Measurements from ENCODE around the gene TOMM6.
"Not testable (repeated sequence)": the region's sequence is repeated elsewhere in the genome, so short reads cannot be mapped to it uniquely, and the experiment has no call there.

Gene TOMM6

DNA sequence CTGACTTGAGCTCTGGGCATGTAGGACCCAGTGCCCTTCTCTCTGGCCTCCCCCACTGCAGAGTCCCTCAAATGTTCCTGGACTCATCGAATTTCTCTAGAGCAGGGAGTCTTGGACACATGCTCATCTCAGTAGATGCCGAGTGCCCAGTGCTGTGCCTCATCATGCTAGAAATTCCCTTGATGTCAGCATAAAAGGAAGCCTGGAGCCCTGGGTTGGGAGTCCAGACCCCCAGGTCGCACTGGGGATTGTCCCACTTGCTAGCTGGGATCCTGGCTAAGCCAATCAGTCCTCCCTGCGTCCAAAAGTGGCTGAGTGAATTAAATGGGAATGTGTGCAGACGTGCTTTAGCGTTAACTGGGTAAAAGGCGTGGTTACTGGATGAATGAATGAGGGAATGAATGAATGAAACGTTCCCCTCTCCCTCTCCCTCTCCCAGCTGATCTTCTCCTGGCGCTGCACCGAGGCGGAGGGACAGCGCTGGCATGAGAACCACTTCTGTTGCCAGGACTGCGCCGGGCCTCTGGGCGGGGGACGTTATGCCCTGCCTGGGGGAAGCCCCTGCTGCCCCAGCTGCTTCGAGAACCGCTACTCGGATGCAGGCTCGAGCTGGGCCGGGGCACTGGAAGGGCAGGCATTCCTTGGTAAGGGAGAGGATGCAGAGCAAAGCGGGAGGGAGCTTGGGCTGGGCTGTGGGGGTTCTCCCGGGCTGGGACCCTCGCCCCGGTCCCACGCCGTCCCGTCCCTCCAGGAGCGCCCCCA, 1.6 kb upstream of the TOMM6 start:
- no peak for DNase-seq

DNA sequence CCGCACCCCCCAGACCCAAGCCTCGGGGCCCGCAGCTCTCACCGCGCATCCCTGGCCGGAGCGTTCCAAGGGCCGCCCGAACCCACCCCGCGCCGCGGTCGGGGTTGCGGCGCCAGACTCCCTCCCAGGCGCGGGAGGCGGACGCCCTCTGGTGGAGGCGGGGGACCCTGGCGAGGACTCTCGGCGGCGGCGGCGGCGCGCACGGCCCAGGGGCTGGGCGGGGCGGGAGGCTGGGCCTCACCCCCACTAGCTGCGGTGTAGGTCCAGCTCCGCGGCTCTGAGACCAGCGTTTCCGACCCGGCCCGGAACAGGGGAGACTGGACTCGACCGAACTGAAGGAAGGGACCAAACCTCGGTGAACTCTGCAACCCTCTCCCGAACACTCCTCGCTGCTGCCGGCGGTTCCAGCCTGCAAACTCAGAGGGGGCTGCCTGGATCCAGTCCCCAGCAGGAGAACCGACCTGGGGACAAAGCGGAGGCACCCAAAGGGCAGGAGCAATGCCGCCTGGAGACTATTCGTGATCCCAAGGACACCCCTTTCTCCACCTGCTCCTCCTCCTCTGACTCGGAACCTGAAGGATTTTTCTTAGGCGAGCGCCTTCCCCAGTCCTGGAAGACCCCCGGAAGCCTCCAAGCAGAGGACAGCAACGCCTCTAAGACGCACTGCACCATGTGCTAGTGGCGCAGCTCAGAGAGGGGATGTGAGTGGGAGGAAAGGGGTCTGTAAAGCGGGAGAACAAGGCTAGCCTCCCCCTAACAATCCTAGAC, 859 bp upstream of the TOMM6 start:
- DNase-seq: peak; percentile 81

DNA sequence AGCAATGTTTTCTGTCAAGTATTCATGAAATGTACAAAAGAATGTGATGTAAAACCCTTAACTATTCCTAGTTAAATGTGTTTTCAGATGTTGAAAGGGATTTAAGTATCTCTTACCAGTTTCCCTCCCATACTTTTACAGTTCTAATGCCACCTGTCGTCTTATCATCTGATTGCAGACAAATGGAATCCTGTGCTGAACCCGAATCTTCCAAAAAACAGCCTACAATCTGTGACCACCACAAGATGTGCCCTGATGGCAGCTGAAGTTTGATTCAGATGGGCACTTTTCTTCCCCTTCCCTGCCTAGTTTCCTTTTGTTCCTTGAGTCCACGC, 1.9 kb downstream of the TOMM6 start:
- DNase-seq: peak; percentile 53

DNA sequence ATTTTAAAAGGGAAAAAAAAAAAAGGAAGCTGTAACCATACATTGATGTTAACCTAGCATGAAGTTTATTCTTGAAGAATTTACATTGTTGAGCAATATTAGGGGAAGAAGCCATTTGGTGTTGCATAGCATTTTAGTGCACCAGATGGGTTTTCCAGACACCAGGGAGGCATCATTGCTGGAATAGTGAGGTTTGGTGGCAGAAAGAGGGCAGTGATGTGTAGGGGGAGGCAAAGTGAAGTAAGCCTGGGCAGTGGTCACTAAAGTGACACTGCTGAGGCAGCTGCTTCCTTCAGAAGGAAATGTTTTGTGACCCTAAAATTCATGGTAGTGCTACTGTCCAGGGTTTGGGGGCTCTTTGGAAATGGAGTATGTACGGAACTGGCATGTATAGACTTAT, 2.6 kb downstream of the TOMM6 start:
- DNase-seq: no peak

DNA sequence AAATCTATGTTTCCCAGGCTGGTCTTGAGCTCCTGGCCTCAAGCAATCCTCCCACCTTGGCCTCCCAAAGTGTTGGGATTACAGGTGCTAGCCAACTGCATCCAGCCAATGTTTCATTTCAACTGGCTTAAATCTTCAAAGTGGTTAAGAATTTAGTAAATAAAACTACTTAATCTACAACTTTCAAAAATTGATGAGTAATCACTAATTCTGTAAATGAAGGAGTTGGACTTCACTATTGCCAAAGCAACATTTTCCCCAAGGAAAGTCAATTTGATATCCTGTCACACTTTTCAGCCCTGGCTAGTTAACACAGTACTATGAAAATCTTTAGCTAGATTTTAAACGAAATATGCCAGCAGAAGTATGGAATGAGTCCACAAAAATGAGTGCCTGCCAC, 3.8 kb downstream of the TOMM6 start:
- no peak for DNase-seq

DNA sequence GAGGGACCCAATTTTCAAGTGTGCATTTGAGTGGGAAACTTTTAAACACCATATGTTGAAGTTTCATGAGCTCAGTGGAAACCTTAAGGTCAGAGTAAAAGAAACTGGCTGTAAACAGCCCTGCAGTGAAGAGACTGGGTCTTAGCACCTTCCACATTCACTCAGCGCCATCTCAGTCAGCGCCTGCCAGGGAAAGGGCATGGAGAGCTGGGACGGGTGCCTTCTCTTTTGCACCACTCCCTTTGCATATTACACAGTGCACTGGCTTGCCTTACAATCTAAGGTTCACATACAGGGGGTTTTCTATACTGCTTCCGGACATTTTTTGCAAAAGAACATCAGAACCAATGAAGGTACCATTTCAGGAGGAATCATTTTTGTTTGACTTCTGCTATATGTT, 4.5 kb downstream of the TOMM6 start:
- DNase-seq: no peak

DNA sequence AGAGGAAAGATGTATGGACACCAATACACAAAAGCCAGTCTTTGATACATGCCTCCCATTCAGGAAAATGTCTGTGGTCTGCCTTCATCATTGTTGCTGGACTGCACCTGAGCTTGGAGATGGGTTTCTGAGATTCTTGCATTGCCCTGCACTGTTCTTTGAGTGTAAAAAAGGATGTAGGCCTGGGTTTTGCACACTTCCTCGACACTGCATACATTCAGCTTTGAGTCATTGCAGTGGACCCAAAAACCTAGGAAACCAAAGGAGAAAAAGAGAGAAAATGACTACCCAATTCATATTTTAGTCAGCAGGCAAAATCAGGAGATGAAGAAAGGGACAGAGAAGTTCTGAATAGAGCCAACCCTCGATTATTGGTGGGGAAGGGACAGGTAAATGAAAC, 9.0 kb downstream of the TOMM6 start:
- DNase-seq: no peak

DNA sequence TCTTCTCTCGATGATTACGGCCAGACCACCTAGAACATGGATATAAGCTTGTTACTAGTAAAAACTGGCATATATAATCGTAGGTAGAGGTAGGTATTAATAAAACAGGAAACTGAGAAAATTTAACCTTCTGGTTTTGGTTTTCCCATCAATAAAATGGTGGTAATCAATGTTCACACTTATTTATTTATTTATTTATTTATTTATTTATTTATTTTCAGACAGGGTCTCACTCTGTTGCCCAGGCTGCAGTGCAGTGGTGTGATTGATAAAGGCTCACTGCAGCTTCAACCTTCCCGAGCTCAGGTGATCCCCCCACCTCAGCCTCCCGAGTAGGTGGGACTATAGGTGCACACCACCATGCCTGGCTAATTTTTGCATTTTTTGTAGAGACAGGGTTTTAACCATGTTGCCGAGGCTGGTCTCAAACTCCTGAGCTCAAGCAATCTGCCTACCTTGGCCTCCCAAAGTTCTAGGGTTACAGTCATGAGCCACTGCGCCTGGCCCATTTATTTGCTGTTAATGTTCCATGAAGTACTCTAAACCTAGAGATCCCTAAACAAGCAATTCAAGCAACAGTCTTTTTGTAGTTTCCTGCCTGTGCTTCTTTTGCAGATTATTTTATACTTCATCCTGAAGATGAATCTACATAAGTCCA, 11.5 kb downstream of the TOMM6 start:
- no peak for DNase-seq

DNA sequence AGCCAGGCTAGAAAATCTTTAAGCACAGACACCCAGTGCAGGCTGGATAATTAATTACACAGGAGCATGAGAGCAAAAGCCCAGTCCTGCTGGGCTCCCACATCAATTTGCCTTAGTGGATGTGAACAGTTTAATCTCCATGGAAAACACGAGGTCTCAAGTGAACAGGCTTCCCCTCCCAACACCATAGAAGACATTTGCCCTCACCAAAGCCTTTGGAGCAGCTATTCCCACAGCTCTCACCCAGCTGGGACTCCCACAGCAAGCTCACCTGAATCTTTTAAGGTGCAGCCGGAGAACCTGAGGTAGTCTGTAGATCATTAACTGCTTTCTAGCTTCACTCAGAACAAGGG, 12.0 kb downstream of the TOMM6 start:
- no peak for DNase-seq

DNA sequence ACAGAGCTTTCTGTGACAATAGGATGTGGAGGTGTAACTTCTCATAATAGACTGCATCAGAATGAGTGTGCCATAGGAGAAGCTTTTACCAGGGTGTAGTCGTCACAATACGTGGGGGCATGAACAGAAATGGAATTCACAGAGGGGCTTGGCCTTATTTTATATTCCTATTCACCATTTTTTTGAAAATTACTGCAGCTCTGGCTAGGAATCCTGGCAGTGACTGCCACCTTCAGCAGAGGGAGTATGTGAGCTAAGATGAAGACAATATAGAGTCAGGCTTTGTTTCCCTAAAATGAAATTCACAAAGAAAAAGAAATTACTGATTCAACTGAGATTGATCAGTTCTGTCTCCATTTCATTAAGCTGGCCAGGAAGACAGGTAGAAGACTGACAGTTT, 13.9 kb downstream of the TOMM6 start:
- no peak for DNase-seq

DNA sequence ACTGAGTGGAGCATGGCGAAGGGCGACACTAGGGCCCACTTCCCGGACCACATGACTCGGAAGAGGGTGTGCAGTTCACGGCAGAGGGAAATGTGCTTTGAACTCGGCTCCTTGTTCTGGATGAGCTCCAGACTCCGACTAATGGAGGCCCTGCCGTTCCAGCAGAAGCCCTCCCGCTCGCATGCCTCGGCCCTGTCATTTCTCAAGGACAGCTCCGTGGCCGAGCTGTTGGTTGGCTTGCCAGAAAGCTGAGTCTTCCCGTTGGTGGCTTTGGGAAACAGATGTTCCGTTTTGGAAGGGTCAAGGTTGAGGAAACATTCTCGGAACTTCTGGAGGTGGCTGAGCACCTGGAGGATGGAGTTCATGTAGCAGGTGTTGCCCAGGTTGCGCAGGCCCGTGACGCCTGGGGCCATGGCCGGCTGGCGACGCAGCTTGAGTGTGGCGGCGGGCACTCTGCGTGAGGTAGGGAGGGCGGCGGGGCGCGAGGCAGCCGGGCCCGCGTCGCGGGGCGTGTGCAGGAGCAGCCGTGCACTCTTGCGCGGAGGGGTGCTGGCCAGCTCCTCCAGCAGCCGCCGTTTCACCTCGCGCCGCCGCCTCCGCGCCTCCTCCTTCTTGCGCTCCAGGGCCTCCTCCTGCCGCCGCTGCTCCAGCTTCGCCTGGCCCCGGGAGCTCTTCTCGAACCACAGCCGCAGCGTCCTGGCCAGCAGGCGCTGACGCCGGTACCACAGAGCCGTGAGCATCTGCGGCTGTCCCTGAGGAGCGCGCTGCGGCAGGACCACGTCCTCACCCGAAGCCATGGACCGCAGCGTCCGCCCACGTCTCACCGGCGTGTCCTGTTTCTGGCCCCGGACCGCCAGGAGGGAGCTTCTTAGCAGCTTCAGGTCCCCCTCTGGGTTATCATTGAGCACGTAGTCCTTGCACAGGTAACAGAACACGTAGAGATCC, 18.6 kb downstream of the TOMM6 start:
- DNase-seq: no peak

DNA sequence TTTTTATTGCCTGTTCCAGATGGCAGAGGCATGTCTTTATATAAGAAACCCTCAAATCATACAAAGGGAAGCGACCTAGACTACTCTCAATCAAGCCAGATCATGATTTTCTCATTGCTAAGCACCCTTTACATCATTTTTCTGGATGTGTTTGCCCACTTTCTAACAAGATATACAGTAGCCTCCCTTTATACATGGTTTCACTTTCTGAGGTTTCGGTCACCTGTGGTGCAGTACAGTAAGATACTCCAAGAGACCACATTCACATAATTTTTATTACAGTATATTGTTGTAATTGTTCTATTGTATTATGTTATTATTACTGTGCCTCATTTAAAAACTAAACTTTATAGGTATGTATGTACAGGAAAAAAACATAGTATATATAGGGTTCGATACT, 23.6 kb downstream of the TOMM6 start:
- DNase-seq: no peak

DNA sequence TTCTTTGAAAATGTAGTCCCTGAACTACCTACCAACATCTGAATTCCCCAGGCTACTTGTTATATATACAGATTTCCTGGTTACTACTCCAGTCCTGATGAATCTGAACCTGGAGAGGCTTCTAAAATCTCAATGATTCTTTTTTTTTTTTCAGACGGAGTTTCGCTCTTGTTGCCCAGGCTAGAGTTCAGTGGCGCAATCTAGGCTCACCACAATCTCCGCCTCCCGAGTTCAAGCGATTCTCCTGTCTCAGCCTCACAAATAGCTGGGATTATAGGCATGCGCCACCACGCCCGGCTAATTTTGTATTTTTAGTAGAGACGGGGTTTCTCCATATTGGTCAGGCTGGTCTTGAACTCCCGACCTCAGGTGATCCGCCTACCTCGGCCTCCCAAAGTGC, 24.5 kb downstream of the TOMM6 start:
- DNase-seq: not testable (repeated sequence)

DNA sequence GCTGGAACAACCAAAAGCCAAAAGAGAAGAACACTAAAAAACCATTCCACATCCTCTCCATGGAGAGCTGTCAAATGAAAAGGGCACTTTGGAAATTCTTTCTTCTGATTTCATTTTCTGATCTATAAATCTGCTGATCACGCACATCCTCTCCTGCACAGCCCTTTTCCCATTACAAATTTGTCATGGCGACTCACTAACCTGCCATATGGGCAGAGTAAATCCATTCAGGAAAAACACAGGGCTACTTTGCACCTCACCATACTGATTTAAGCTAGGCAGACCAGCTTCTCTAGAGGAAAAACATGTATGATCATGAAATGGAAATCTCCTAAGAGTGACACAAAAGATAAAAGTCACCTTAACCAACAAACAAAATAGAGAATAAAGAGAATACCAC, 26.0 kb downstream of the TOMM6 start:
- DNase-seq: no peak

DNA sequence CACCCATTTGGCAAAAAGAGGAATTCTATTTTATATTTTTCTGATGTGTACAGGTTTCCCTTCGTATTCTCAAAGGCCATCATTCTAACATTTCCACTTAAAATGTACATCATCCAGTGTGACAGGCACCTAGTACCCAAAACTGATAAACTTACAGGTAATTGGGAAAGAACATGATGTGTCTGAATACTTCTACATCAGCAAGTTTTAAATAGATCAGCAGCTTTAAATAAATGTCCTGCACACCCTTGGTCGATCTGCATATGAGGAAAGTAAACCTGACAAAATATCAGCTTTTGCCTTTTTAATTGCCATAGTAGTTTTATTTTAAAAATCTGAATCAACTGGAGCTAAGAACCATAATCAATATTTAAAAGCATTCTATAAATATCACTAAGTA, 26.5 kb downstream of the TOMM6 start:
- no peak for DNase-seq

DNA sequence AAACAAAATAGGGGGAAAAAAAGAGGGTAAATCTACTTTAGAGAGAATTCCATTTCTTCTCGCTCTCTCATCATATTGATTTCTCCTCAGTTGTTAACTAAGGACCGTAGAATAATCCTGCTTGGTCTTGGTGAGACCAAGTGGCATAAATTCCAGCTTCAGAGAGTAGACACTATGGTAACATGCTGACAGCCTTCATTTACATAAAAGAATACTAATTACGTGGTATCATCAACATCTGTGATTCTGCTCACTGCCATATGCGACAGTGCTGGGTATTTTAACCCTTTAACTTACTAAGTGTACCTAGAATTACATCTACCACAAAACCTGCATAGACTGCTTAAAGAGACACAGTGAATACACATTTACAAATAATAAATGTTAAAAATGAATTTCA, 27.1 kb downstream of the TOMM6 start:
- no peak for DNase-seq

DNA sequence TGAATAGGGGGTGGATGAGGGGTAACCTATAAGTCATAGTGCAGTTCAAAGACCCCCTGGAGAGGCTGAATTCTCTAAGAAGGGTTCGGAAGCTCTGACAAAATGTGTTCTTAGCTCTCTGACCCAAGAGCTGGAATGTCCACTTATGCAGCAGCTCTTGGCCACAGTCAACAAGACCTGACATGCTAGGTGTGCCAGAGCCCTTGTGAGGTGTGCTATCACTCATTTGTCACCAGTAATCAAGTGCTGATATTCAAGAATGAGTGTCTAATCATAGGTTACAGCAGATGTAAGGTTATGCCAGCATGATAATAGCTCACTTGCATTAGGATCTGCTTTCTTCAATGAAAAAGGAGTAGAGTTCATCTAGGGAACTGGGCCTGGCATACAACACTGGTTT, 28.1 kb downstream of the TOMM6 start:
- no peak for DNase-seq

DNA sequence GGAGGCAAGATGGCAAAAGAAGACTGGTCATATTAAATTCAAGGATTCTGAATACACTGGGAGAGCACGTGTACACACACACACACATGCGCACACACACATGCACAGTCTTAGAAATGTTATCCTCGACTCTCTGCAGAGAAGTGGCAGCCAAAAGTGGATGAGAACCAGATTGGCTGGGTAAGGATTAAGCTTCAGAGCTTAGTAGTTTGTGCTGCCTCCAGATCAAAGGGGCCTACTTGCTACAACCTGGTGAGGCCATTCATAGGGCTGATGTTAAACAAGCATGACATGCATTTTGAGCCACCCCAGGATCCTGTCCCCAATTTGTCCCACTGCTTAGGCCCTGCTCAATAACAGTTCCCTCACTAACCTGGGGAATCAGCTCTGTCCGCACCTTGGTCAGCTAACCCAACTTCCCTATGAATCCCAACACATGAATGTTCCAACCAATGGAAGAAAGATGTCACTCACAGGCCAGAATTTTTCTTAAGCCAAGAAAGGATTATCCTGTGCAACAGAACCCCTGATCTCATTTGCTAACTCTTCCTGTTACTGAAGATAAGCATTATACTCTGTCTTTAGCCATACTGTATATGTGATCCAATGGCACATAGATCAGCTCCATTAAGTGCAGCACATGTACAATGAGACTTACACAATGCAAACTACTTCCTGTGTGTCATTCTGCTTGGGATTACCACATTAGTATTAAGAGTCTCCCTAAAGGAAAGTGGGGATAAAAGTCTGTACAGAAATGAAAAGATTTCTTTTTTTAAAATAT, 31.0 kb downstream of the TOMM6 start:
- peak; percentile 54 for DNase-seq

DNA sequence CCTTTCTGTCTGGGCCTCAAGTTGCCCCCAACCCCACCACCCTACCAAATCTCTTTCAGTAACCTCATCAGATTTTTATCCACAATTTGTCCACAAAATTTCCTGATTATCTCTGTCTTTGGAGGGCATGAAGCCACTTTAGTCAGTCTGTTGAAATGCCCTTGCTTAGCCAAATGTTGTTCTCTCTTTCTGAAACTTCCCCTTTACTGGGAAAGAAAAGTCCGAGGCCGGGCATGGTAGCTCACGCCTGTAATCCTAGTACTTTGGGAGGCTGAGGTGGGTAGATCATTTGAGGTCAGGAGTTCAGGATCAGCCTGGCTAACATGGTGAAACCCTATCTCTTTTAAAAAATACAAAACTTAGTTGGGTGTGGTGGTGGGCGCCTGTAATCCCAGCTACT, 33.8 kb downstream of the TOMM6 start:
- no peak for DNase-seq

DNA sequence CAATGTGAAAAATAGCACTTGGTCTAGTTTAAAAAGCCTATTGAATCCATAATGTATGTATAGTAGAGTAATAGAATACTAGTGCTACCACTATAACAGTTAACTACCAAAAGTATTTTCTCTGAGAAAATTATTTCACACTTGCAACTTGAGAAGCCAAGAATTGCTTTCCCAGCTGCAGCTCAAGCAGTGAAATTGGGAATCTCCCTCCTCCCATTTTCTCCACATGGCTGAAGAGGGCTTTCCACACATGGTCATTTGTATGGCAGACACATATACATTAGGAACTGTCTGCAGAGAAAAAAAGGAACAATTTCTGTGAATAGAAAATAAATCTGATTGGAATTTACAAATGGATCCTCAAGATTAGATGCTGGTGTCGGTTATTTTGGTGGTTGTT, 34.5 kb downstream of the TOMM6 start:
- DNase-seq: no peak

DNA sequence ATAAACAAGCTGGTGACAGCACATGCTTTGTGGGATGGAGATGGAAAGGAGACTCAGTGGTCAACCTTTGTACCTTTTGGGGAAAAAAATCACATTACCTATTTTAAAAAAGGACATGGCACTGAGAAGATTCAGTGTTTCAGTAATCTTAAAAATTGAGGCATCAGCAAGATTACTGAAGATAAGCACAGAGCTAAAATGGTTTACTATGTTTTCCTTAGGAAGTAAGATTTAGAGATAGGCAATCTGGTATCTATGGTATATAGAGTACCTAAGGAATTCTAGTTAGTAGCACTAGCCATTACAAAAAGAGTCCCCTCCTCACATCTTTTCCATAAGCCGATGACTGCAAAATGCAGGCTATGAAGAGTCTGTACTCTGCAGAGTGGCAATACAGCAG, 35.7 kb downstream of the TOMM6 start:
- no peak for DNase-seq
